HL-60 (cell line): ENCODE measurements around the gene REPS2.

ENCODE experiments used
- DNase-seq, 2 experiments: peaks; one replicate each; pipeline ENCODE4 v3.0.0-alpha.2; 2010 to 2020; ENCODE audit warnings: low read depth in 1 of 2, low spot score in 1 of 2
- H3K27ac ChIP-seq: fragments of 250-450 bp; sonication (Bioruptor Pico); replicated peaks from 2 replicates; pipeline ENCODE4 v1.5.1; 2020; ENCODE audit warnings: mild to moderate bottlenecking, moderate library complexity
- H3K27me3 ChIP-seq: fragments of 250-450 bp; sonication (Bioruptor Pico); 2 replicates; pipeline ENCODE4 v1.5.1; 2021; ENCODE audit warnings: mild to moderate bottlenecking, moderate library complexity; ENCODE audit not compliant: insufficient read depth, poor library complexity, severe bottlenecking
- H3K4me3 ChIP-seq: replicated peaks from 2 replicates; pipeline ENCODE4 v1.5.1; 2011; ENCODE audit warnings: mild to moderate bottlenecking, control low read depth, low read length; ENCODE audit not compliant: insufficient read depth
- GABPA ChIP-seq: IDR thresholded peaks from 2 replicates; pipeline ENCODE4 v1.6.1; 2012; ENCODE audit warnings: low read depth
- POLR2AphosphoS5 ChIP-seq: IDR thresholded peaks from 2 replicates; pipeline ENCODE4 v1.6.1; 2012; ENCODE audit warnings: low read depth
- SPI1 ChIP-seq: IDR thresholded peaks from 2 replicates; pipeline ENCODE4 v1.6.1; 2012; ENCODE audit warnings: low read depth, mild to moderate bottlenecking, borderline replicate concordance
- TF ChIP-seq, protein P1 (sequence below): IDR thresholded peaks from 2 replicates; pipeline ENCODE4 v1.6.1; 2012; ENCODE audit warnings: low read depth; ENCODE audit not compliant: insufficient replicate concordance
- TF ChIP-seq, protein P2 (sequence below): IDR thresholded peaks from one replicate; pipeline ENCODE4 v1.5.1; 2011; ENCODE audit warnings: low read length, control low read depth, inconsistent platforms; ENCODE audit not compliant: insufficient read depth

Gene REPS2

DNA sequence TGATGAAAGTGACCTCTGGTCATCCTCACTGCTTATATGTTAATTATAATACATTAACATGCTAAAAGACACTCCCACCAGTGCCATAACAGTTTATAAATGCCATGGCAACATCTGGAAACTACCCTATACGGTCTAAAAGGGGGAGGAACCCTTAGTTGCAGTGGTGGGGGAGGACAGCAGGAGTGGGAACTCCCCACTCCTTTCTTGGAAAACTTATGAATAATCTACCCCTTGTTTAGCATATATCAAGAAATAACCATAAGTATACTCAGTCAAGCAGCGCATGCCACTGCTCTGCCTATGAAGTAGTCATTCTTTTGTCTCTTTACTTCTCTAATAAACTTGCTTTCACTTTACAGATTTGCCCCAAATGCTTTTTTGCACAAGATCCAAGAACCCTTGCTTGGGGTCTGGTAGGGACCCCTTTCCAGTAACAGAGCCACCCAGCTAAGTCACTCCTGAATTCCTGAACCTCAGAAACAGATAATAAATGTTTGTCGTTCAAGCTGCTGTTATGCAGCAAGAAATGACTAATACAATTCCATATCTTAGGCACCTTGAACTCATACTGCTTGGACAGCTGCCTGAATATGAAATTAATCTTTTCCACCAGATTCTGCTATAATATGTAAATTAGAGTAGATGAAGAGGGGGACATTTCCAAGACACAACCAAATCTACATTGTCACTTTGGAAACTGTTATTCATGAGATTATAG lies 14.4 kb upstream of the REPS2 start:
- H3K27ac ChIP-seq: no peak overlapping the region
- DNase-seq: no peak
- TF ChIP-seq, protein P1, sequence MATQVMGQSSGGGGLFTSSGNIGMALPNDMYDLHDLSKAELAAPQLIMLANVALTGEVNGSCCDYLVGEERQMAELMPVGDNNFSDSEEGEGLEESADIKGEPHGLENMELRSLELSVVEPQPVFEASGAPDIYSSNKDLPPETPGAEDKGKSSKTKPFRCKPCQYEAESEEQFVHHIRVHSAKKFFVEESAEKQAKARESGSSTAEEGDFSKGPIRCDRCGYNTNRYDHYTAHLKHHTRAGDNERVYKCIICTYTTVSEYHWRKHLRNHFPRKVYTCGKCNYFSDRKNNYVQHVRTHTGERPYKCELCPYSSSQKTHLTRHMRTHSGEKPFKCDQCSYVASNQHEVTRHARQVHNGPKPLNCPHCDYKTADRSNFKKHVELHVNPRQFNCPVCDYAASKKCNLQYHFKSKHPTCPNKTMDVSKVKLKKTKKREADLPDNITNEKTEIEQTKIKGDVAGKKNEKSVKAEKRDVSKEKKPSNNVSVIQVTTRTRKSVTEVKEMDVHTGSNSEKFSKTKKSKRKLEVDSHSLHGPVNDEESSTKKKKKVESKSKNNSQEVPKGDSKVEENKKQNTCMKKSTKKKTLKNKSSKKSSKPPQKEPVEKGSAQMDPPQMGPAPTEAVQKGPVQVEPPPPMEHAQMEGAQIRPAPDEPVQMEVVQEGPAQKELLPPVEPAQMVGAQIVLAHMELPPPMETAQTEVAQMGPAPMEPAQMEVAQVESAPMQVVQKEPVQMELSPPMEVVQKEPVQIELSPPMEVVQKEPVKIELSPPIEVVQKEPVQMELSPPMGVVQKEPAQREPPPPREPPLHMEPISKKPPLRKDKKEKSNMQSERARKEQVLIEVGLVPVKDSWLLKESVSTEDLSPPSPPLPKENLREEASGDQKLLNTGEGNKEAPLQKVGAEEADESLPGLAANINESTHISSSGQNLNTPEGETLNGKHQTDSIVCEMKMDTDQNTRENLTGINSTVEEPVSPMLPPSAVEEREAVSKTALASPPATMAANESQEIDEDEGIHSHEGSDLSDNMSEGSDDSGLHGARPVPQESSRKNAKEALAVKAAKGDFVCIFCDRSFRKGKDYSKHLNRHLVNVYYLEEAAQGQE: no peak
- TF ChIP-seq, protein P2, sequence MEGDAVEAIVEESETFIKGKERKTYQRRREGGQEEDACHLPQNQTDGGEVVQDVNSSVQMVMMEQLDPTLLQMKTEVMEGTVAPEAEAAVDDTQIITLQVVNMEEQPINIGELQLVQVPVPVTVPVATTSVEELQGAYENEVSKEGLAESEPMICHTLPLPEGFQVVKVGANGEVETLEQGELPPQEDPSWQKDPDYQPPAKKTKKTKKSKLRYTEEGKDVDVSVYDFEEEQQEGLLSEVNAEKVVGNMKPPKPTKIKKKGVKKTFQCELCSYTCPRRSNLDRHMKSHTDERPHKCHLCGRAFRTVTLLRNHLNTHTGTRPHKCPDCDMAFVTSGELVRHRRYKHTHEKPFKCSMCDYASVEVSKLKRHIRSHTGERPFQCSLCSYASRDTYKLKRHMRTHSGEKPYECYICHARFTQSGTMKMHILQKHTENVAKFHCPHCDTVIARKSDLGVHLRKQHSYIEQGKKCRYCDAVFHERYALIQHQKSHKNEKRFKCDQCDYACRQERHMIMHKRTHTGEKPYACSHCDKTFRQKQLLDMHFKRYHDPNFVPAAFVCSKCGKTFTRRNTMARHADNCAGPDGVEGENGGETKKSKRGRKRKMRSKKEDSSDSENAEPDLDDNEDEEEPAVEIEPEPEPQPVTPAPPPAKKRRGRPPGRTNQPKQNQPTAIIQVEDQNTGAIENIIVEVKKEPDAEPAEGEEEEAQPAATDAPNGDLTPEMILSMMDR: no peak
- TF ChIP-seq SPI1 (no peak), POLR2AphosphoS5 (no peak), GABPA (no peak)
- no peaks in the 10 kb centered on the region for H3K27me3 ChIP-seq
- no peak overlapping the region for H3K4me3 ChIP-seq

DNA sequence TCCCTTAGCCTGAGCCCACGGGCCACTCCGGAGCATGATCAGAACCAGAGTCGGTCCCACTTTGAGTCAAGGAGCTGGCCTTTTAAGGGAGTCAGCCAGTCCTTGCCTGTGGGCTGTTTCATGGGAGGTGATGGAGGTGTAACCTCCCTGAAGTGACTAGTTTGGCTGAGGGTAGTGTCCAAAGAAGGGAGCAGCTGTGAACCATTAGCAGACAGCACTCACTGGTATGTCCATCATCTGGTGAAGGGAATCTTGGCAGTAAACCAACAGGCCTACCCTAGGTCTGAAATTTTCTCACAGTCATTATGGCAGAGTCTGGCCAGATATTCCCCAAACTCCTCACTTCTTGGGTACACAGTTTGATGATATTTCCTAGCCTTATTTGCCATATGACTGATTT lies 12.3 kb upstream of the REPS2 start:
- H3K27ac ChIP-seq: no peak overlapping the region
- H3K27me3 ChIP-seq: no peaks in the 10 kb centered on the region
- TF ChIP-seq, protein P1: no peak
- TF ChIP-seq POLR2AphosphoS5: no peak
- TF ChIP-seq SPI1: no peak
- no peak for TF ChIP-seq GABPA
- TF ChIP-seq, protein P2: no peak
- no peak overlapping the region for H3K4me3 ChIP-seq
- no peak for DNase-seq

- H3K4me3 ChIP-seq: peak overlapping the region; percentile 59
- H3K27me3 ChIP-seq: no peaks in the 10 kb centered on the region
- TF ChIP-seq, protein P2: no peak
- TF ChIP-seq GABPA: no peak
- no peak for TF ChIP-seq POLR2AphosphoS5
- no peak for TF ChIP-seq SPI1
- TF ChIP-seq, protein P1: no peak
- DNase-seq: no peak
- H3K27ac ChIP-seq: no peak overlapping the region
Observed at GRCh38 chrX:16946971-16947562, 609 bp downstream of the REPS2 start.
